GM18907 (cell line): ENCODE results near the gene KAZN.
"Not testable (repeated sequence)": the region's sequence is repeated elsewhere in the genome, so short reads cannot be mapped to it uniquely, and the experiment has no call there.

Experiments
- ATAC-seq: cut with Tn5 transposase; IDR thresholded peaks from one replicate; pipeline ENCODE4 v1.9.1; 2021; ENCODE audit warnings: mild to moderate bottlenecking, moderate library complexity; ENCODE audit not compliant: unreplicated experiment

Gene KAZN

DNA sequence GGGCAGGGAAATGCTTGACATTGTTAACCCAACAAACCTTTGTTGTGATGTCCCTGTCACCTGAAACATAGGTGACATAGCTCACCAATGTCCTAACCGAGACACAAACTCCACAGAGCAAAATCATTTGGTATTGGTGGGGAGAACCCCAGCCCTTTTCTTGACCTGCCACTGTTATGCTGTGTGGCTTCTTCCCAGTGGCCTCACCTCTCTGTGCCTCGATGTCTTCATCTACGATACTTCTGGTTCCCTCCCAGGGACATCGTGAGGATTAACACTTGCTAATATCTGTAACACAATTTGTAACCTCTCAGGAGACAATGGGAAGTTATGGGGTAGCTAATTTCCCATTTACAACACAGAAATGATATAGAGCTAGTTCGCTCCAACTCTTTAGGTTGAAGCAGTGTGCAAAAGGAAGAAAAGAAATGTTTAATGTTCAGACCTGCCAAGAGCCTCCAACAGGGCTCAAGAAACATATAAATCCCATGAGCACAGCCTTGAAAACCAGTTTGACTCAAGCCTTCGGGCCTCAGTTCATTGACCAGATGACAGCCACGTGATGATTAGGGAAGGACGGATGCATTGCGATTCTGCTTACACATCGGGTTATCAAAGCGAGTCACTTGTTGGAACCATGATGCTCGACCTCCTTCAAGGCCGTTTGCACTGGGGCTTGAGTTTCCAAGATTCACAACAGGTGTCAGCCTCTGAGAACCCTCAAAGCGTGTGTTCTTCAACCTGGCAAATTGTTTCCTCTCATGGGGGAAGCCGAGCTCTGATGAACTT lies 517.3 kb downstream of the KAZN start:
- ATAC-seq = no peak

GRCh38 chr1:15116966-15117365 lies 518.5 kb downstream of the KAZN start:
- ATAC-seq = no peak

- no peak for ATAC-seq
Observed at GRCh38 chr1:15117671-15118325, 519.3 kb downstream of the KAZN start.

- ATAC-seq = no peak
Observed at GRCh38 chr1:15118579-15118978, 520.1 kb downstream of the KAZN start.

- ATAC-seq = no peak
Observed at GRCh38 chr1:15120251-15120945, 521.9 kb downstream of the KAZN start.

DNA sequence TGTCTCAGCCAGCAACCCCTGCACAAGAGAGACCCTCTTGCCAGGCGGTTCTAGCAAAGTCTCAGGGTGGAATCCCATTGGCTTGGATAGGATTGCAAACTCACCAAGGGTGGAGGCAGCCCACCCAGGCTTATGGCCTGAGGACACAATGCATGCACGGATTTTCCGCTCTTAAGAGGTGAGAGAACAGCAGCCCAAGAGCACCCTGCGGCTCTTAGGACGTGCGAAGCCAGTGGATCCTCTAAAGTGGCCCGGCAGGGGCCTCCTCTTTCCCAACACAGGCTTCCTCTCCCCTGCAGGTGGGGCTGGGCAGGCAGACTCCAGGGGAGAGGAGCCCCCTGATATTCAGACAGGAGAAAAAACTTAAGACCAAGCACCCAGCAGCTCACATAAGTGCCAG lies 523.8 kb downstream of the KAZN start:
- ATAC-seq = no peak

DNA sequence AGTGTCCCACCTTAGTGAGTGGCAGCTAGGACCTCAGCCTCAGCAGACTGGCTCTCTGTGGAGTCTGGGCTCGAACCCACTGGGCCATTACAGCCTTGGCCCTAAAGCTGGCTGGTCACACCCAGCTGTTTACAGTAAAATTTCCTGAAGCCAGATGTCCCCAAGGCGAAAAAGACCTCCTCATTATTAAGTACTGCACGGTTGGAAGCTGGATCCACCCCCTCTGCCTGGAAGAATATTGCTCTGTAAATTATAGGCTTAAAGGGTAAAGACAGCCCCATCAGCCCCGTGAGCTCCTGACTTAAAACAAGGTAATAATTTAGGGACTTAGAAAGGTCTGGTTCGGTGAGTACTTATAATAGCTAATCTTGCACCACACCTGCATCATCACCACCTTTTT lies 524.8 kb downstream of the KAZN start:
- ATAC-seq = no peak

DNA sequence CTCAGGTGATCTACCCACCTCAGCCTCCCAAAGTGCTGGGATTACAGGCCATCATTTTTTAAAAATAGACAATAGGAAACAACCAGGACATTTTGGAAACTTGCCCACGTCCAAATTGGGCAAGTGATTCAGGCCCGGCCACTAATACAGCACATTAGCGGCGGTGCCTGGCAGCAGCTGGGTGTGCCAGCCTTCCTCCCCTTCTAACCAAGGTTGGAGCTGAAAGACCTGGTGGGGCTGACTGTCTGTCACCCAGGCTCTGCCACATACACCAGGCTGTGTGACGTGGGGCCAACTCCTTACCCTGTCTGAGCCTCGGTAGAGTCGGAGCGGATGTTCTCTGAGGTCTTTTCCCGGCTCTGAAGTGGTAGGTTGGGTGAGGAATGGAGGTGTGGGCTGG lies 525.4 kb downstream of the KAZN start:
- no peak for ATAC-seq

- ATAC-seq = no peak
Observed at GRCh38 chr1:15124362-15125100, 526.0 kb downstream of the KAZN start.

DNA sequence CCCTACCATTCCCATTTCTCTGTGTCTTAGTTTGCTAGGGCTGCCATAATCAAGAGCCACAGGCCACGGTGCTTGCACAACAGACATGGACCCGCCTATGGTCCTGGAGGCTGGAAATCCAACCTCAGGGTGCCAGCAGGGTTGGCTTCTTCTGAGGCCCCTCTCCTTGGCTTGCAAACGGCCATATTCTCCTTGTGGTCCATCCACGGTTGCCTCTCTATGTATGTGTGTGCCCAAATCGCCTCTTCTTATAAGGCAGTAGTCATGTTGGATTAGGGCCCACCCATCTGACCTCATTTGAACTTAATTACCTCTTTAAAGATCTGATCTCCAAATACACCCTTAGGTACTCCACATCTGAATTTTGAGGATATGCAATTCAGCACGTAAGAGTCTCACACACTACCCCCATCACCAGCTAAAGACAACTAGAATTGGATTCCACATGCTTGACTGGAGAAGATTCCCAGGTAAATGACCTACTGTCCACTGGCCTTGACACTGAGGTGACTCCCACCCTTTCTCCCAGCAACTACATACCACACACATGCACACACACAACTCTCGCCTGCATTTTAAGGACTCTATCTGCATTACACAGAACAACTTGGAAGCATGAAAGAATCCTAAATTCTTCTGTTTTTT lies 526.7 kb downstream of the KAZN start:
- ATAC-seq = no peak

DNA sequence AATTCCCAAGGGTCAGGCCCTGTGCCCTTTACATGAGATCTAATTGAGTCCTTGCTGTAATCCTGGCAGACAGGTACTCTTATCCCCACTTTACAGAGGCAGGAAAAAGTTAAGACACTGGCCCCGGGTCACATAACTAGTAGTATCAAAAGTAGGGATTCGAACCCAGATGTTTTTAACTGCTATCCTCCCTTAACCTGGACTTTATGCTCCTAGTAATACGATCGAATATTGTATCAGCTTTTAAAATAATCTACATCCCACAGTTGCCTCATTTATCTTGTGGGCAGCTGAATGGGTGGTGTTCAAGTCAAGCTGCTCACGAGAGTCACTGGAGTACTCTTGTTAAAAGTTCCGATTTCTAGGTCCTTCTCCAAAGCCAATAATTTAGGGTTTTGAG lies 529.6 kb downstream of the KAZN start:
- no peak for ATAC-seq

DNA sequence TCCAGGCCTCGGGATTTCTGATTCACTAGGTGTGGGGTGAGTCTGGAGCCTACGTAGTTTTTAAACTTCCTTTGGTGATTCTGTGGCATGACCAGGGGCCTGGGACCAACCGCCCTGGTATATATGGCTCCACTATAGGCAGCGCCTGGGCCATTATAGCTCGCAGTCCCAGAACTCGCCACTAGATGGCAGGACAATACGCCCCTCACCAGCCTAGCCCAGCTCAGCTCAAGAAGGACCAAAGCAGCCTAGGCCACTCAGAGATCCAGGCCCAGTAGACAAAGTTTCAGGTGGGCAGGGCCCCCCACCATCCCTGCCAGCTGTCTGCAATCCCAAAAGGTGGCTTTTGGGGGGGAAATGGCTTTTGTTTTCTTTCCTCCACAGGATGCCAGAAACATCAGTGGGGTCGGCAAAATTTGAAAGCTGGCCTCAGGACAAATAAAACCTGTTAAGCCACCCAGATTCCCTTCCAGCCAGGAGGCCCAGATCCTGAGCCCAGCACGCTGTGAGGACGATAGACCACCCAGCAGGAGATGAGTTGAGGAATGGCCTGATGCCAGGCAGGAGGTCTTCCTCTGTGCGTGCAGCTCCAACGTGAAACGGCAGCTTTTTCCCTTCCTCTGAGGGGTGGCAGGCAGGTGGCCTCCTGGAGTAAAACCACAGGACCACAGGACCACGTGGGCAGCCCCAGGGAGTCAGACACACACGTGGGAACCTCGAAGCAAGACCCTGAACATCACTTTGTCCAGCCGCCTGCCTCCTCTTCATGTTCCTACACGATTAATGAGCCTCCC lies 530.2 kb downstream of the KAZN start:
- ATAC-seq = peak; percentile 66

- ATAC-seq = no peak
Observed at GRCh38 chr1:15129944-15130343, 531.5 kb downstream of the KAZN start.

DNA sequence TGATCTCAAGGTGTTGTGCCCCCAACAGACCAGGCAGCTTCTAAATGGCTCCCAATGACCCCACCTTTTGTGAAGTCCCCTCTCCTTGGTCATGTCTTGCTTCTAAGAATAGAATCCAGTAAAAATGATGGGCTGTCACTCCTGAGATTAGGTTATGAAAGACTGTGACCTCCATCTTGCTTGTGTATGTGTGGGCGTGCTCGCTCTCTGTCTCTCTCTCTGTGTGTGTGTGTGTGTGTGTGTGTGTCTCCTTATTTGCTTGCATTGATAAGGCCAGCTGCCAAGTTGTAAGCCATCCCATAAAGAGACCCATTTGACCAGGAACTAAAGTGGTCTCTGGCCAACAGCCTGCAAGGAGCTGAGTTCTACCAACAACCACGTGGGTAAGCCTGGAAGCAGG lies 532.1 kb downstream of the KAZN start:
- ATAC-seq = no peak

GRCh38 chr1:15132965-15133364 lies 534.5 kb downstream of the KAZN start:
- no peak for ATAC-seq

GRCh38 chr1:15134285-15134684 lies 535.8 kb downstream of the KAZN start:
- no peak for ATAC-seq

DNA sequence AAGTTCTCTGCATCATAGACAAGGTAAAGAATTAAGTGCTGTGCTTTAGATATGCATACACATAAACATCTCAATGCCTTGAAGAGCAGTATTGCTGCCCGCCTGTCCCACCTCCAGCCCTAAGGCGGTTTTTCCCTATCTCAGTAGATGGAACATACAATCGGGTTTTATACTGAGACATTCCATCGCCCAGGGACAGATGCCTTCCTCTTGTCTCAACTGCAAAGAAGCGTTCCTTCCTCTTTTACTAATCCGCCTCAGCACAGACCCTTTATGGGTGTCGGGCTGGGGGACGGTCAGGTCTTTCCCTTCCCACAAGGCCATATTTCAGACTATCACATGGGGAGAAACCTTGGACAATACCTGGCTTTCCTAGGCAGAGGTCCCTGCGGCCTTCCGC lies 537.1 kb downstream of the KAZN start:
- not testable (repeated sequence) for ATAC-seq

DNA sequence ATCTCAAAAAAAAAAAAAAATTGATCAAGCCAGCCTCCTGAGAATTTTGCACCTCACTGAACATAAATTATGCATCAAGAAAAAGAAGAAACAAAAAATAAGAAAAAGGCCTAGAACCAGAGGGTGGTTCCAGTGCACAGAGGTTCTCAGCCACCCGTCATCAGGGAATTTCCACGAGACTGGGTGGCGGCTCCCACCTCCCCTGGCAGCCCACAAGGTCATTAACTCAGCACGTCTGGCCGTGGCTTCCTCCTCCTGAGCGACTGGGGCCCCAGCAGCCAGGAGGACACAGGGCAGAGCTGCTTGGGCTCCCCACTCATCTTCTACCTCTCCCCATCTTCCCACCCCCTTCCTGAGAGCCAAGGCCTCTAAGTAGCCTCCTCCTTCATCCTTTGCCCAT lies 539.3 kb downstream of the KAZN start:
- no peak for ATAC-seq

DNA sequence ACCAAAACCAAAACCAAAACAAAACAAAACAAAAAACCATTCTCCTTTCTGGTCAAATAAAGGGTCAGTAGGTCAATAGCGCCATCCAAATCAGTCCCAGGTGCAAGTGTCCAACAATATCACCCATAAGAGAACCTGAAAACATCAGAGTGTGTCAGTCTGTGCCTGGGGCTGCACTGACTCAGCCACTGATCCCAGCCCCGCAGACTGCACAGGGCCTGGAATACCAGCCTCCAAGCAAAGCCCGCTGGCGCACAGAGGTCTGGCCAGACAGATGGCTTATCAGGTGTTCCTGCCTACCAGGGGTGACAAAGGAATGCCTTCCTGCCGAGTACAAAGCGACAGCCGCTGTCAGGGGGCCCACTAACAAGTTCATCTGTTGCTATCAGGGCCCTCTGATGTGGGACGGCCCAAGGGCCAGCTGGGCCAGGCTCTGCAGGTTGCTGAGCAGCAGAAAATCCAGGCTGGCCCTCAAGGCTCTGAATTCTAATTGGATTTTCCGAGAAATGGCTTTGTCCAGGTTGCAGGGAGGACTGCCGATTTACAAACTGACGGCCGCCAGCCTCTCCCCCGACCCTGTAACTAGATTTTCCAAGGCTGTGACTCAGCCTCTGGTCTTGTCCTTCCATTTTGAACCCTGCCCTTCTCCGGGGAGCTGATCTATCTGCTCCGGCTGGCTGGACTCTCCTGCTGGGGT lies 541.3 kb downstream of the KAZN start:
- no peak for ATAC-seq
